NCI-H526 (cell line): ENCODE results near the gene KIR3DL2.
"Not testable (repeated sequence)": the region's sequence is repeated elsewhere in the genome, so short reads cannot be mapped to it uniquely, and the experiment has no call there.

Source experiments
- DNase-seq, 2 experiments: peaks; one replicate each; lab custom pipeline; 2025; lab: John Stamatoyannopoulos, UW

KIR3DL2 gene

DNA sequence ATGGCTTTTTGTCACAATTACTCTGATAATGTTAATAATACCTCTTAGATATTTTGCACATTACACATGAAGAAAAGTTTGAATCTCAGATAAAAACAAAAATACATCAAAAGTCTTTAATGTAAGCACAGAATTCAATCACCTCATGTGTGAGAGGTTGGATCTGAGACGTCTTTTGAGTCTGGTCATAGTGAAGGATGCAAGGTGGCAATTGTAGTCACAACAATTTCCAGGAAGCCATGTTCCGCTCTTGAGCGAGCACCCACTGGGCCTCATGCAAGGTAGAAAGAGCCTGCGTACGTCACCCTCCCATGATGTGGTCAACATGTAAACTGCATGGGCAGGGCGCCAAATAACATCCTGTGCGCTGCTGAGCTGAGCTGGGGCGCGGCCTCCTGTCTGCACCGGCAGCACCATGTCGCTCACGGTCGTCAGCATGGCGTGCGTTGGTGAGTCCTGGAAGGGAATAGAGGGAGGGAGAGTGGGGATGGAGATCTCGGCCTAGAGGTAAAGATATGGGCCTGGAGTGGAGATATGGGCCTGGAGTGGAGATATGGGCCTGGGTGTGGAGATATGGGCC, at the start of gene KIR3DL2:
KIR3DL2 (plus strand) TSS at position 383 of the 580 bp plus-strand sequence; CDS start at position 416, 33 bp downstream.
- DNase-seq: not testable (repeated sequence)

DNA sequence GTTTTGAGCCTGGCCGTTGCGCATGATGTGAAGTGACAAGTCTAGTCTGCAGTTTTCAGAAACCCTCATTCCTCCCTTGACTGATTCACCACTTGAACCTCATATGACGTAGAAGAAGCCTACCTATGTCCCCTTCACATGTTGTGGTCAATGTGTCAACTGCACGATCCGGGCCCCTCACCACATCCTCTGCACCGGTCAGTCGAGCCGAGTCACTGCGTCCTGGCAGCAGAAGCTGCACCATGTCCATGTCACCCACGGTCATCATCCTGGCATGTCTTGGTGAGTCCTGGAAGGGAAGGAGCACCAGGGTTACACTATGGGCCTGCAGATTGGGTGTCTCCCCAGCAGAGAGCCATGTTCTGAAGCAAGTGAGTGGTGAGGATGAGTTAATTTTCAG, 46.8 kb upstream of the KIR3DL2 start, which contains the start of gene KIR2DL4:
KIR2DL4 (plus strand) TSS at position 201 of the 400 bp plus-strand sequence; CDS start at position 243, 42 bp downstream.
- no peak for DNase-seq

DNA sequence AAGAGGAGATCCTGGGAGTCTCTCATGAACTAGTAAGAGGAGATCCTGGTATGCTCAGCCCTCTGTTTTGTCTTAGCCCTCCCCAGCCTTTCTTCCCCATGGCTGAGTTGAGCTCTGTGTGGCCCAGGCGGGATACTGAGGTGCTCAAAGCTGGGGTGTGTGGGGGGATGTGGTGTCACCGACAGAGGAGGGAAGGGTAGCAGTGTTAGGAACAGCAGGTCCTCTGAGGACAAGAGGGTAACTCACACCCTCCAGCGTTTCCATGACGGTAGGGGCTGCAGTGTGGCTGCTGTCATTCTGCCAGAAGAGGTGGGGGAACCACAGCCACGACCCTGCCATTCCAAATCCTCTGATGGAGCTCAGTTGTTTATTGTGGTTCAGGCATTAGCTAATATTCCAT, 46.1 kb upstream of the KIR3DL2 start:
- DNase-seq: no peak

DNA sequence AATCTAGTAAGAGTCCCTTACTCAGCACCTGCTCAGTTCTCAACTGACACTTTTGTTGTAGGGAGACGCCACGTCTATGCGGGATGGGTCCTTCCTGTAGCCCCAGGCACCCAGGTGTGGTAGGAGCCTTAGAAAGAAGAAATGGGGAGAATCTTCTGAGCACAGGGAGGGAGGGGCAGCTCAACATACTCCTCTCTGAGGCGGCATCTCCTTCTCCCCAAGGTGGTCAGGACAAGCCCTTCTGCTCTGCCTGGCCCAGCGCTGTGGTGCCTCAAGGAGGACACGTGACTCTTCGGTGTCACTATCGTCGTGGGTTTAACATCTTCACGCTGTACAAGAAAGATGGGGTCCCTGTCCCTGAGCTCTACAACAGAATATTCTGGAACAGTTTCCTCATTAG, 45.7 kb upstream of the KIR3DL2 start:
- no peak for DNase-seq

DNA sequence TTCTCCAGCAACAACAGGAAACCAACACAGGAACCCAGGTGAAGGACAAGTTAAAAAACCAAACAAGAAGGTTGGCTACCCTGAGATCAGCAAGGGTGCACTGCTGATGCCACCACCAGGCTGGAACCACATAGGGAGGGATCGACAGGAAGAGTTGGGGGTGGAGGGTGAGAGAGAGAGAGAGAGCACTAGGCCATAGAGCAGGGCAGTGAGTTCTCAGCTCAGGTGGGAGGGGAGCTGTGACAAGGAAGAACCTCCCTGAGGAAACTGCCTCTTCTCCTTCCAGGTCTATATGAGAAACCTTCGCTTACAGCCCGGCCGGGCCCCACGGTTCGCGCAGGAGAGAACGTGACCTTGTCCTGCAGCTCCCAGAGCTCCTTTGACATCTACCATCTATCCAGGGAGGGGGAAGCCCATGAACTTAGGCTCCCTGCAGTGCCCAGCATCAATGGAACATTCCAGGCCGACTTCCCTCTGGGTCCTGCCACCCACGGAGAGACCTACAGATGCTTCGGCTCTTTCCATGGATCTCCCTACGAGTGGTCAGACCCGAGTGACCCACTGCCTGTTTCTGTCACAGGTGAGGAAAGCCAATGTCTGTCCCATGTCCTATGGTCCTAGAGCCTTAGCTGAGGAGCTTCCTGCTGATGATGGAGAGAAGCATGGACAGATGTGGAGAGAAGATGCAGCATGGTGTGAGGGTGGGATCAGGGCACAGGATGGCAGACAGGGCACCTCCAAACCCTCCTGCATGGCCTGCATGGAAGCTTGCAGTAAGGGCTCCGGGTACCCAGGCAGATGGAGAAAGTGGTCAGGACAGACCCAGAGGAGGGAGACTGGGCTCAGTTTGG, 44.4 kb upstream of the KIR3DL2 start:
- DNase-seq: no peak

DNA sequence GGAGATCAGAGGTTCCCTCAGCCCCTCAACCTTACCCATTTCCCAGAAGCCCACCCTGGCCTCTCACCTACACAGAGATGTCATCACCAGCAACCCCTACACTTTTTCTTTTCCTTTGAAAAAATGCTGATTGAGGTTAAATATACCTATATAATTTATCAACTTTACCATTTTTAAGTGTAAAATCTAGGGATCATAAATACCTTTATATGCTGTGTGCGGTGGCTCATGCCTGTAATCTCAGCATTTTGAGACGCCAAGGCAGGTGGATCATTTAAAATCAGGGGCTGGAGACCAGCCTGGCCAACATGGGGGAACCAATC, 43.8 kb upstream of the KIR3DL2 start:
- DNase-seq: no peak

DNA sequence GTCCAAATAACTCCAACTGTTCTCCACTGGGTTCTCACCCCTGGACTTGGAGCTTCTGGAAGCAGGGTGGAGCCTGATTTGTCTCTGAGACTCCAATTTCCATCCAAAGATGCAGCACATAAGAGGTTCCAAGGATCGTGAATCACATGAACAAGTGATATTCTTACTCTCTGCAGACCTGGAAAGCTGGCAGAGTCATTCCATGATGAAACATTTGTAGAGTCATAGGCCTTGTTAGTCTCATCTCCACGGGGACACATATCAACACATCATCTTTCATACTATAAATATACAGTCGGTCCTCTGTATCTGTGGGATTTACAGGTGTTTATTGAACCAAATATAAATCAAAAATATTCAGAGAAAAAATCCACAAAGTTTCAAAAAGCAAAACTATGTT, 35.7 kb upstream of the KIR3DL2 start:
- DNase-seq: not testable (repeated sequence)

DNA sequence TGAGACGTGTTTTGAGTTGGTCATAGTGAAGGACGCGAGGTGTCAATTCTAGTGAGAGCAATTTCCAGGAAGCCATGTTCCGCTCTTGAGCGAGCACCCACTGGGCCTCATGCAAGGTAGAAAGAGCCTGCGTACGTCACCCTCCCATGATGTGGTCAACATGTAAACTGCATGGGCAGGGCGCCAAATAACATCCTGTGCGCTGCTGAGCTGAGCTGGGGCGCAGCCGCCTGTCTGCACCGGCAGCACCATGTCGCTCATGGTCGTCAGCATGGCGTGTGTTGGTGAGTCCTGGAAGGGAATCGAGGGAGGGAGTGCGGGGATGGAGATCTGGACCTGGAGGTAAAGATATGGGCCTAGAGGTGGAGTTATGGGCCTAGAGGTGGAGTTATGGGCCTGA, 34.0 kb upstream of the KIR3DL2 start, which contains the start of gene KIR3DL1:
KIR3DL1 (plus strand) TSS at position 218 of the 400 bp plus-strand sequence.
- not testable (repeated sequence) for DNase-seq

DNA sequence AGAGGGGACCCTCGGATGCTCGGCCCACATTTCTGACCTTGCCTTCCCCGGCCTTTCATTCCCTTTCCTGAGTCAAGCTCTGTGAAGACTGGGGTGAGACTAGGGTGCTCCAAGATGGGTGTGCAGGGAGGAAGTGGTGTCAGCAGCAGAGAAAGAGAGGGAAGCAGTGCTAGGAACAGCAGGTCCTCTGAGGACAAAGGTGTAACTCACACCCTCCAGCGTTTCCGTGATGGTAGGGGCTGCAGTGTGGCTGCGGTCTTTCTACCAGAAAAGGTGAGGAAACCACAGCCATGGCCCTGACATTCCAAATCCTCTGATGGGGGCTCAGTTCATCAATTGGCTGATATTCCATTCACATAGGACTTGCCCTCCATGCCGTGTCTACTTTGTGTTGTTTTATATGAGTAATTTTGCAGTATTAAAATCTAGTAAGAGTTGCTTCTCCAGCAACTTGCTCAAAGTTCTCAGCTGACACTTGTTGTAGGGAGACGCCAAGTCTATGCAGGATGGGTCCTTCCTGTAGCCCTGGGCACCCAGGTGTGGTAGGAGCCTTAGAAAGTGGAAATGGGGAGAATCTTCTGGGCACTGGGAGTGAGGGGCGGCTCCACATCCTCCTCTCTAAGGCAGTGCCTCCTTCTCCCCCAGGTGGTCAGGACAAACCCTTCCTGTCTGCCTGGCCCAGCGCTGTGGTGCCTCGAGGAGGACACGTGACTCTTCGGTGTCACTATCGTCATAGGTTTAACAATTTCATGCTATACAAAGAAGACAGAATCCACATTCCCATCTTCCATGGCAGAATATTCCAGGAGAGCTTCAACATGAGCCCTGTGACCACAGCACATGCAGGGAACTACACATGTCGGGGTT, 32.3 kb upstream of the KIR3DL2 start:
- no peak for DNase-seq

DNA sequence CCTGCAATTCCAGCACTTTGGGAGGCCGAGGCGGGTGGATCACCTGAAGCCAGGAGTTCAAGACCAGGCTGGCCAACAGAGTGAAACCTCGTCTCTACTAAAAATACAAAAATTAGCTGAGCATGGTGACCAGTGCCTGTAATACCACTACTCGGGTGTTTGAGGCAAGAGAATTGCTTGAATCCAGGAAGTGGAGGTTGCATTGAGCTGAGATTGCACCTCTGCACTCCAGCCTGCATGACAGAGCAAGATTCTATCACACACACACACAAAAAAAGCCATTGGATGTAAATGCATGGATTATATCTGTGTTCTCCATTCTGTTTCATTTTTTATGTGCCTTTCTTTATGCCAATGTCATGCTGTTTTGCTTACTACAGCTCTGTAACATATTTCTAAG, 25.8 kb upstream of the KIR3DL2 start:
- not testable (repeated sequence) for DNase-seq

DNA sequence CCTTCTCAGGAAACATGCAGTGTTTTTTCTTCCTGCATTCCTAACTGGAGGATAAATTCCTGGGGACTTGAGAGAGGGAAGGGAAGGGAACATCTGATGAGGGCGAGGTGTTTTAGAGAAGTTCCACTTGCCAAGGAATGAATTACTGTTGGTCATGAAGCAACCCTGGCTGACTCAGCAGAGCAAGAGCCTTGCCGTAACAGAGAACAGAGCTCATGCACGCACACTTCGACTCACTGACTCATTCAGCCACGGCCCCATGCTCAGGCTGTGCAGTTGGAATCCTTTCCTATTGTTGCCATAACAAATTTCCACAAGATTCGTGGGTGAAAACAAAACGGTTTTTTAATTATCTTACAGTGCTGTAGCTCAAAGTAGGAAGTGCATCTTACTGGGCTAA, 24.9 kb upstream of the KIR3DL2 start:
- not testable (repeated sequence) for DNase-seq

DNA sequence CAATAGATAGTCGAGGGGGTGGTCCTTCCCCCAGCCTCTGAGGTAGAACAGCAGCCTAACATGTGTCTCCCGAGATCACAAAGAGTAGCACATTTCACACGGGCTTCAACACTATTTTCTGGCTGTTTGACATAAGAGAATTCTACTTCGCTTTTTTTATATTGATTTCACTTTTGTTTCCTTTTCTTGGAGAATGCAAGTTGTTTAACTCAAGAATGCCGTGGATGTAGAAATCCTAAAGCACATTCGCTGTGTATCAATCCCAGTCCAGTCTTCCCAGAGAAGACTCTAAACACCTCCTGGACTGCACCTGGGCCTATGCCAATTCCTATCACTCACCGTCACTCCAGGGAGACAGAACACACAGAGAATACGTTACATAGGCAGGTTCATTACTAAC, 22.2 kb upstream of the KIR3DL2 start:
- DNase-seq: not testable (repeated sequence)

DNA sequence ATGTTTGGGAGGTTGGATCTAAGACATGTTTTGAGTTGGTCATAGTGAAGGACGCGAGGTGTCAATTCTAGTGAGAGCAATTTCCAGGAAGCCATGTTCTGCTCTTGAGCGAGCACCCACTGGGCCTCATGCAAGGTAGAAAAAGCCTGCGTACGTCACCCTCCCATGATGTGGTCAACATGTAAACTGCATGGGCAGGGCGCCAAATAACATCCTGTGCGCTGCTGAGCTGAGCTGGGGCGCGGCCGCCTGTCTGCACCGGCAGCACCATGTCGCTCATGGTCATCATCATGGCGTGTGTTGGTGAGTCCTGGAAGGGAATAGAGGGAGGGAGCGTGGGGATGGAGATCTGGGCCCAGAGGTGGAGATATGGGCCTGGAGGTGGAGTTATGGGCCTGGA, 17.7 kb upstream of the KIR3DL2 start, which contains the start of gene KIR2DS4:
KIR2DS4 (plus strand) TSS at position 181 of the 400 bp plus-strand sequence.
- not testable (repeated sequence) for DNase-seq

DNA sequence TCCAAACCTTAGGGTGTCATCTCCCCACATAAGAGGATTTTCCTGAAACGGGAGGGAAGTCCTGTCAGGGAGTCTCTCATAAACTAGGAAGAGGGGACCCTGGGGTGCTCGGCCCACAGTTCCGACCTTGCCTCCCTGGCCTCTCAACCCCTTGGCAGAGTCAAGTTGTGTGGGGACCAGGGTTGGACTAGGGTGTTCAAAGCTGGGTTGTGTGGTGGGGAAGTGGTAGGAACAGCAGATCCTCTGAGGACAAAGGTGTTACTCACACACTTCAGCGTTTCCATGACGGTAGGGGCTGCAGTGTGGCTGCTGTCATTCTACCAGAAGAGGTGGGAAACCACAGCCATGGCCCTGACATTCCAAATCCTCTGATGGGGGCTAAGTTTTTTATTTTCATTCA, 15.1 kb upstream of the KIR3DL2 start:
- not testable (repeated sequence) for DNase-seq

DNA sequence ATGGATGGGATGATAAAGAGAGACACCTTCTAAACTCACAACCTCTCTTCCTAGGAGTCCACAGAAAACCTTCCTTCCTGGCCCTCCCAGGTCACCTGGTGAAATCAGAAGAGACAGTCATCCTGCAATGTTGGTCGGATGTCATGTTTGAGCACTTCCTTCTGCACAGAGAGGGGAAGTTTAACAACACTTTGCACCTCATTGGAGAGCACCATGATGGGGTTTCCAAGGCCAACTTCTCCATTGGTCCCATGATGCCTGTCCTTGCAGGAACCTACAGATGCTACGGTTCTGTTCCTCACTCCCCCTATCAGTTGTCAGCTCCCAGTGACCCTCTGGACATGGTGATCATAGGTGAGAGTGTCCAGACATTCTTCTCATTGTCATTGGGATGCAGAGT, 12.7 kb upstream of the KIR3DL2 start:
- DNase-seq: not testable (repeated sequence)

DNA sequence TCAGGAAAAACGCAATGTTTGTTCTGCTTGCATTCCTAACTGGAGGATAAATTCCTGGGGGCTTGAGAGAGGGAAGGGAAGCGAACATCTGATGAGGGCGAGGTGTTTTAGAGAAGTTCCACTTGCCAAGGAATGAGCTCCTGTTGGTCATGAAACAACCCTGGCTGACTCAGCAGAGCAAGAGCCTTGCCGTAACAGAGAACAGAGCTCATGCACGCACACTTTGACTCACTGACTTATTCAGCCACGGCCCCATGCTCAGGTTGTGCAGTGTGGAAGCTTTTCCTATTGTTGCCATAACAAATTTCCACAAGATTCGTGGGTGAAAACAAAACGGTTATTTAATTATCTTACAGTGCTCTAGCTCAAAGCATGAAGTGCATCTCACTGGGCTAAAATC, 7.1 kb upstream of the KIR3DL2 start:
- DNase-seq: not testable (repeated sequence)

DNA sequence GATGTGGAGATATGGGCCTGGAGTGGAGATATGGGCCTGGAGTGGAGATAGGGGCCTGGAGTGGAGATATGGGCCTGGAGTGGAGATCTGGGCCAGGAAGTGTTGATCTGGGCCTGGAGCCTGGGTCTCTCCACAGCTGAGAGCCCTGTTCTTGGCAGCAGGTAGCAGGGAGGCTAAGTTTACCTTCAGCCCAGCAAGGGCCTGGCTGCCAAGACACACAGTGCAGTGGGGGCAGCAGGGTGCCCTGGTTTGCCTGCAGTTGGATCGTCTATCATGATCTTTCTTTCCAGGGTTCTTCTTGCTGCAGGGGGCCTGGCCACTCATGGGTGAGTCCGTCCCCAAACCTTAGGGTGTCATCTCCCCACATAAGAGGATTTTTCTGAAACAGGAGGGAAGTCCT, 687 bp downstream of the KIR3DL2 start:
- no peak for DNase-seq

DNA sequence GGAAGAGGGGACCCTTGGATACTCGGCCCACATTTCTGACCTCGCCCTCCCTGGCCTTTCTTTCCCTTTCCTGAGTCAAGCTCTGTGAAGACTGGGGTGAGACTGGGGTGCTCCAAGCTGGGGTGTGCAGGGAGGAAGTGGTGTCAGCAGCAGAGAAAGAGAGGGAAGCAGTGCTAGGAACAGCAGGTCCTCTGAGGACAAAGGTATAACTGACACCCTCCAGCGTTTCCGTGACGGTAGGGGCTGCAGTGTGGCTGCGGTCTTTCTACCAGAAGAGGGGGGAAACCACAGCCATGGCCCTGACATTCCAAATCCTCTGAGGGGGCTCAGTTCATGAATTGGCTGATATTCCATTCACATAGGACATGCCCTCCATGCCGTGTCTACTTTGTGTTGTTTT, 1.1 kb downstream of the KIR3DL2 start:
- DNase-seq: no peak

DNA sequence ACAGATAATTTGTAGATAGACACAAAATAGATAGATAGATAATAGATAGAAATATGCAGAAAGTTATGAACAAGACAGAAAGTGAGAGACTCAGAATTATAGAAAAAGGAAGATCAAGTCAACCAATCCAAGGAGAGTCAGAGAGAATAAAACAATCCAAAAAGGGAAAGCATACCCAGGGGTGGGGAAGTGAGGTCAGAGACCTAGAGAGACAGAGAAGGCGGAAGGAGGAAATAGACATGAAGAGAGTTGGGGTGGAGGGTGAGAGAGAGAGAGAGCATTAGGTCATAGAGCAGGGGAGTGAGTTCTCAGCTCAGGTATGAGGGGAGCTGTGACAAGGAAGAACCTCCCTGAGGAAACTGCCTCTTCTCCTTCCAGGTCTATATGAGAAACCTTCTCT, 5.0 kb downstream of the KIR3DL2 start:
- not testable (repeated sequence) for DNase-seq

DNA sequence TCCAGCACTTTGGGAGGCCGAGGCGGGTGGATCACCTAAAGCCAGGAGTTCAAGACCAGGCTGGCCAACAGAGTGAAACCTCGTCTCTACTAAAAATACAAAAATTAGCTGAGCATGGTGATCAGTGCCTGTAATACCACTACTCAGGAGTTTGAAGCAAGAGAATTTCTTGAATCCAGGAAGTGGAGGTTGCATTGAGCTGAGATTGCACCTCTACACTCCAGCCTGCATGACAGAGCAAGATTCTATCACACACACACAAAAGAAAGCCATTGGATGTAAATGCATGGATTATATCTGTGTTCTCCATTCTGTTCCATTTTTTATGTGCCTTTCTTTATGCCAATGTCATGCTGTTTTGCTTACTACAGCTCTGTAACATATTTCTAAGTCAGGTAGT, 8.2 kb downstream of the KIR3DL2 start:
- DNase-seq: not testable (repeated sequence)

DNA sequence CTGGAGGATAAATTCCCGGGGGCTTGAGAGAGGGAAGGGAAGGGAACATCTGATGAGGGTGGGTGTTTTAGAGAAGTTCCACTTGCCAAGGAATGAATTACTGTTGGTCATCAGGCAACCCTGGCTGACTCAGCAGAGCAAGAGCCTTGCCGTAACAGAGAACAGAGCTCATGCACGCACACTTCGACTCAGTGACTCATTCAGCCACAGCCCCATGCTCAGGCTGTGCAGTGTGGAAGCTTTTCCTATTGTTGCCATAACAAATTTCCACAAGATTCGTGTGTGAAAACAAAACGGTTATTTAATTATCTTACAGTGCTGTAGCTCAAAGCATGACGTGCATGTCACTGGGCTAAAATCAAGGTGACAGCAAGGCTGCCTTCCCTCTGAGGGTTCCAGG, 9.2 kb downstream of the KIR3DL2 start:
- DNase-seq: not testable (repeated sequence)

DNA sequence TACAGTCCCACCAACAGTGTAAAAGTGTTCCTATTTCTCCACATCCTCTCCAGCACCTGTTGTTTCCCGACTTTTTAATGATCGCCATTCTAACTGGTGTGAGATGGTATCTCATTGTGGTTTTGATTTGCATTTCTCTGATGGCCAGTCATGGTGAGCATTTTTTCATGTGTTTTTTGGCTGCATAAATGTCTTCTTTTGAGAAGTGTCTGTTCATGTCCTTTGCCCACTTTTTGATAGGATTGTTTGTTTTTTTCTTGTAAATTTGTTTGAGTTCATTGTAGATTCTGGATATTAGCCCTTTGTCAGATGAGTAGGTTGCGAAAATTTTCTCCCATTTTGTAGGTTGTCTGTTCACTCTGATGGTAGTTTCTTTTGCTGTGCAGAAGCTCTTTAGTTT, 13.2 kb downstream of the KIR3DL2 start:
- DNase-seq: not testable (repeated sequence)
